SK-N-SH treated with all-trans-retinoic acid at 6 μM for 48 hours (cell line): ENCODE measurements around the gene FOXF2.

Experiments
- ISL1 ChIP-seq: fragments of 250-450 bp; sonication (Bioruptor Pico); IDR thresholded peaks from 2 replicates; pipeline ENCODE4 v2.1.2; 2022; ENCODE audit warnings: mild to moderate bottlenecking, moderate library complexity
- PATZ1 ChIP-seq: fragments of 250-450 bp; sonication (Bioruptor Pico); IDR thresholded peaks from 2 replicates; pipeline ENCODE4 v1.8.0; 2020; ENCODE audit warnings: mild to moderate bottlenecking, moderate library complexity, borderline replicate concordance
- SNAI2 ChIP-seq: fragments of 250-450 bp; sonication (Bioruptor Pico); IDR thresholded peaks from 2 replicates; pipeline ENCODE4 v1.5.0; 2020; ENCODE audit warnings: mild to moderate bottlenecking, moderate library complexity
- TSHZ2 ChIP-seq: fragments of 250-450 bp; sonication (Bioruptor Pico); IDR thresholded peaks from 2 replicates; pipeline ENCODE4 v1.5.0; 2020; ENCODE audit warnings: mild to moderate bottlenecking, moderate library complexity

GRCh38 chr6:1422290-1422689, 32.9 kb downstream of the FOXF2 start:
- TF ChIP-seq PATZ1 (CRISPR knock-in tag) (no peak), SNAI2 (CRISPR knock-in tag) (no peak), ISL1 (CRISPR knock-in tag) (no peak), TSHZ2 (CRISPR knock-in tag) (no peak)
